ENCODE data around the gene STPG2.
"Not testable (repeated sequence)": the region's sequence is repeated elsewhere in the genome, so short reads cannot be mapped to it uniquely, and the experiment has no call there.

STPG2 gene

DNA sequence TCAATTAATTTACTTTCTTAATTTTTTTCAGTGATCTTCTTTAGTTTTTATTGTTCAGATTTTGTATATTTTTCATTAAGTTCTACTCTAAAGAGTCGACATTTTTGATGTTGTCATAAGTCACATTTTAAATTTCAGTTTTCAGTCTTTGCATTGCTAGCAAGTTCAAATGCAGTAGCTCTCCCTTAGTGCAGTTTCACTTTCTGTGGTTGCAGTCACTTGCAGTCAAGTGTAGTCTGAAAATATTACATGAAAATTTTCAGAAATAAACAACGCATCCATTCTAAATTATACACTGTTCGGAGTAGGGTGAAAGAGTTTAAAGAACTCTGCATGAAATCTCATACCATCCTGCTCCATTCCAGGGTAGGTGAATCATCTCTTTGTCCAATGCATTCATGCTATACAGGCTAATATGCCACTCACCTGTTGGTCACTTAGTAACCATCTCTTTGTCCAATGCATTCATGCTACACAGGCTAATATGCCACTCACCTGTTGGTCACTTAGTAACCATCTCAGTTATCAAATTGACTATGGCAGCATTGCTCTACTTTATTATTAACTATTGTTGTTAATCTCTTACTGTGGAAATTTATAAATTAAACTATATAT lies 356.9 kb downstream of the STPG2 start:
- DNase-seq = no peak

DNA sequence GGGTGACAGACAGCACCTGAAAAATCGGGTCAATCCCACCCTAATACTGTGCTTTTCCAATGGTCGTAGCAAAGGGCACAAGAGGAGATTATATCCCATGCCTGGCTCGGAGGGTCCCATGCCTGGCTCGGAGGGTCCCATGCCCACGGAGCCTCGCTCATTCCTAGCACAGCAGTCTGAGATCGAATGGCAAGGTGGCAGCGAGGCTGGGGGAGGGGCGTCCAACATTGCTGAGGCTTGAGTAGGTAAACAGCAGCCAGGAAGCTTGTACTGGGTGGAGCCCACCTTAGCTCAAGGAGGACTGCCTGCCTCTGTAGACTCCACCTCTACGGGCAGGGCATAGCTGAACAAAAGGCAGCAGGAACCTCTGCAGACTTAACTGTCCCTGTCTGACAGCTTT lies 365.1 kb downstream of the STPG2 start:
- DNase-seq = no peak

DNA sequence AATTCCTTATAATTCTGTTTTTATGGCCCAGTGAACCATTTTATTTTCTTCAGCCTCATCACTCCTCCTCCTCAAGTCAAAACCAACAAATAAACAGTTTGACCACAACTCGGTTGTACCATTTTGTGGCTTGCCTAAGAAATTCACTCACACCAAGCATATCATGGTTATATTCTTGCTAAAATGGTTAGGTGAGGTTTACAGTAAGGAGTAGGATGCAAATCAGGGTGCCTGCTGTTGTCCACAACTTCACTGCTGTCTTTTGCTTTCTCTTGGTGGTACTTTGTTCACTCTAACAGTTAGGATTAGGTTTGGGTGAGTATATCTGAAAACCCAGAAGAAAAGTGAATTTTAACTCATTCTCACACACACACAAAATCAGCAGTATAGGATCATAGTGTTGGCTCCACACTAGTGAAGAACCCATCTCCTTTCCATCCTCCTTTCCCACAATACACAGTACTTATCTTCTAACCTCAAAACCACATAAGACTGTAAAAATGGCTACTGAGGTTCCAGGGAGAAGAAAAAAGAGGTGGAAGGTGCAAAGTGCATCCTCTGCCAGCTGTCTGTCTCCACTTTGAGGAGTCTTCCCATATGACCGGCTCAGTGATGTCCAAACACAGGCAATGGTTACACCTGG lies 368.8 kb downstream of the STPG2 start:
- no peak for DNase-seq

DNA sequence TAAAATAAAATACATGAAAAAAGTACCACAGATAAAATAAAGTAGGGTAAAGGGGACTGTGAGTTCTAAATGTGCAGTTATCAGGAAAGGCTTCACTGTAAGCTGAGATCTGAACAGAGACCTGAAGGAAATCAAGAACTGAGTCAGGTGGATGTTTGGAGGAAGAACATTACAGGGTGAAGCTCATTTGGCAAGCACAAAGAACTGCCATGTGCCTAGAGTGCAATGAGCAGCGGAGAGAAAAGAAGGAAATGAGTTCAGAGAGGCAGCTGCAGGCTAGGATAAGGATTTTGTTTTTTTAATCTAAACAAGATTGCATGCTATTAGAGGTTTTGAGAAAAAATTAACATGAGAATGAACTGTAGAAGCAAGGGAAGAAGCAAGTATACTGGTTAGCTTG lies 373.1 kb downstream of the STPG2 start:
- DNase-seq = no peak

DNA sequence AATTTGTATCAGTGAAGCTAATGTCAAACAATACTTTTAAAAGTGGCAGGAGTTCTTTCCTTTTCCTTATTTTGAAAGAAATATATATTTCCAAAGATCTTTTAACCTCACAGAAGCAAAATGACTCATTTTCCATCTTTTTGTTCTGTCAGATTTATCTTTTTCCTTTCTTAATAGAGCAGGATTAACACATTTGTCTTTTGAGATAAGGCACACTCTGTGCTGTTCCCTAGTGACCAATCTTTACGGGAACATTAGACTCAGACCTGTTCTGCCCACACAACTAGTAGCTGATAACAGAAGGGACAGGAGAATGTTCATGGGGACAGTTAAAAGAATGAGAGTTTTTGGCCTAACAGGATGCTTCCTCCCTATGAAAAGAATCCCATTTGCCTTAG lies 381.2 kb downstream of the STPG2 start:
- DNase-seq = no peak

DNA sequence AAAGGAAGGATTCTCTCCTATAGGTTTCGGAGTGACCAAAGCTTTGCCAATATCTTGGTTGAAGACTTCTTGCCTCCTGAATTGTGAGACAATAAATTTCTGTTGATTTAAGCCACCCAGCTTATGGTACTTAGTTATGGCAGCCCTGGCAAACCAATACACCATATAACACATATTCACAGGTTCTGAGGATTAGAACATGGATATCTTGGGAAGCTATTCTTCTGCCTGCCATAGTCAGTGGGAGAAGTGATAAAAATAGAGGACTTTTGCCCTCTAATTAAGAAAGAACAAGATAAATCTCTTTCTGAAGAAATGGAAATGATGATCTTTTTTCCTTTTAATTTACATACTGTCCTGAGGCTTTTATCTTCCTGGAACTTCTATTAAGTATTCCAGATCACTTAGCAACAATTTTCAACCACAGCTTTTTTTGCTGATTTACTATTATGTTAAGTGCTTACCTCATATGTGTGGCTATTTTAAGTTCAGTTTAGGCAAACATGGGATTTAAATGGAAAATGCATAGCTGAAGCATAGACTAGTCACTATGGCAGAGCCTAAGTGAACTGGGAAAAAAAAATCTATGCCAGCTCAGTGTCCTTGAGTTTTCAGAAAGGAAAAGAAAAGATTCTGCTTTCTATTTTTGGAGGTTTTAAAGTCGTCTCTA lies 381.7 kb downstream of the STPG2 start:
- no peak for DNase-seq

DNA sequence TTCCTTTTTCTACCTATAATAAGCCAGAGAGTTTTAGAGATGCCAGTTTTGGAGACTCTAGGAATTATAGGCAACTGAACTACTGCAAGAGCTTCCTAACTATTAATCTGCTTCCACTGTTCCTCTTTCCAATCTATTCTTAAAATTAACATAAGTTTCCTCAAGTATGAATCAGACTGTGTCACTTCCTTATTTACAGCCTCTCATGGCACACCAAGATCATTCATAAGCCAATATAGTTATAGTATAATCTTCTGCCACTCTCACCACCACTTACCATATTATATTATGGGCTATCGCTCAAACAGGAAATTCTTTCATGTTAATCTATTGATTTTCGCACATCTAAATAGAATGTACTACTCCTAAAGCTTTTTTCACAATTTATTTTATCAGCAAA lies 383.5 kb downstream of the STPG2 start:
- no peak for DNase-seq

DNA sequence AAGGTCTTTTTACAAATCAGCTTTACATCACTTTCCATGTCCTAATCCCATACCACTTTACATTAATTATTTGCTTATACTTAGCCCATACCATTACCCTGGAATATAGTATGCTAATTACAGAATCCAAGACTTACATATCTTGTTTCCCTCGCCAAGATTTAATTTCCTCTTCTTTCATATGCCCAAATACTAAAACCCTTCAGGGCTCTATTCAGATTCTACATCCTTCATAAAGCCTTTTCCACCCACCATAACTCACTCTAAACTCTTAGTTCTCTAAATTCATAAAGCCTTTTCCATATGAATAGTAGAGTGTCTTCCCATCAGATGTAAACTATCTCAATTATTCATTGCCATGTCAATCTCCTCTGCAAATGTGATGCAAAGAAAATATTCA lies 390.7 kb downstream of the STPG2 start:
- no peak for DNase-seq

DNA sequence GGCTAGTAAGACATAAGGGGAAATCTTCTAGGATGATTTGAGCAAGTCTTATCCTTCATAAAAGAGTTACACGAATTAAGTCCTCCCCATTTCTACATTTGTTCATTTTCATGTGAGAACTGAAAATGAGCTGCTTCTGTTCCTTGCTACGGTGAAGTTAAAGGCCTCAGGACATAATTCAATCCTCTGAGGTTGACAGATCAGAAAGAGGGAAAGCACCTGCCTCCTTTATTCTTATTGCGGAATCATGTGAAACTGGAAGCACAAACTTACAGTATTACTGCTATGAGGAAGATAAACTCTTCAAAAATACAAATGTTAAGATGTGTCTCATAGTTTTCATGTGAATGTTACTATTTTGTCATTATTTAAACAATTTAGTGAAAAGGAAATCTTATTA lies 395.3 kb downstream of the STPG2 start:
- DNase-seq = no peak

DNA sequence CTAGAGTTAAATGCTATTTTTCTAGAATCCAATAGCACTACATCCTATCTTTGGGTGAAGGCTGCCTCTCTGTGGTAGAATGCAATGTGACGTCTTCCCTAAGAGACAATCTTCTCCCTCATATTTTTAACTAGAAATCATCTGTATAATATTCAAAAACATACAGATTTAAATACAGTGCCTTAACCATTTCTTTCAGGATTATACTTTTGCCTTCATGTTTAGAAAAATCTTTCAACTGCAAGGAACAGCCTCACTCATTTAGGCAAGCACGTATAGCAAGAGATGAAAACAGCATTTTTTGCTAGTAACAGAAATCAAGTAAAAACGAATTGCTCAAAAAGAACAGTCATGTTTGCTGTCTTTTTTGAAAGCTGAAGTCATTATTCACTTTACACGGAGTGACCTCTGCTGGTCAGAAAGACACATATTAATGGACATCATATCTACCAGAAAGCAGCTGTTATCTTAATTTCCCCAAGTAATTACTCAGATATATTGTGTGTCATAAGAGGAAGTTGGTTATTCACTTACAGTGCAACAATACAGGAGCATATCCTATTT lies 422.3 kb downstream of the STPG2 start:
- no peak for DNase-seq

DNA sequence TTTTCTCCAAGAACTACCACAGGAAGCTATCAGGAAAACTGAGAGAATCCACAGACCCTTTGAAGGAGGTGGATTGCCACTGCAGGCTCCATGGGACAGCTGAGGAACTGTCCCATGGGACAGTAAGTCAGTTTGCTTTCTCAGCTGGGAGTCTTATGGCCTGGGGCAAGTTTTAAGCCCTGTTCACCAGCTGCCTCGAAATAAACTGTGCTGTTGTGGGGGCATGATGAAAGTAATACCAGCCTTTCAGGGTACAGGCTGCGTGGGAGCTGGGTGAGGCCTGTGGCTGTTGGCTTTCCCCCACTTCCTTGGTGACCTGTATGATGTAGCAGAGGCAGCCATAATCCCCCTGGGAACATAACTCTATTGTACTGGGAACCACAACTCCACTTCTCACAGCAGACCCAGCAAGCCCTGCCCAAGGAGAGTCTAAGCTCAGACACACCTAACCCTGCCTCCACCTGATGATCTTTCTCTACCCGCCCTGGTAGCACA lies 452.1 kb downstream of the STPG2 start:
- no peak for DNase-seq

DNA sequence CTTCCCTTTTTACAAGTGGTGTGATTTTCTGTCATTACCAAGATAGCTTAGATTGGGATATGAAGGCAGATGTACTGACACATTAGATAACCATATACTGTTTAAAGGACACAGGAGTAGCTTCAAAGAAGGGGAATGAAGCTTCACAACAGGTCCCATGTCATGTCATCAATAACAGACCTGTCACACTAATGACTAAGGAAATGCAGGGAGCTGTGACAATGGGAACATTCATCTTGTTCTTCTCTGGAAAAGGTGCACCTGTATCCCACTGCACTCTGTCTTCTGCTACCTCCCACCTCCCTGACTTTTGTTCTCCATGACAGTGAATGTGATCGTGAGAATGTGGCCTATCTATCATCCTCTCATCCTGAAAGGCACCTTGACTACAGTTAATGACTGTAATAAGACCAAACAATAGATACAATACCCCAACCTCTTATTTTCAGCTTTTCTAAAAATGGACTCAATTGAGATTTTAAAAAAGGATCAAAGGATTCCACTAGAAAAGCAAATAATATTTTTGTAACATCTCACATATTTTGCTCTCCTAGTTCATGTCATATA lies 472.5 kb downstream of the STPG2 start:
- DNase-seq = no peak

DNA sequence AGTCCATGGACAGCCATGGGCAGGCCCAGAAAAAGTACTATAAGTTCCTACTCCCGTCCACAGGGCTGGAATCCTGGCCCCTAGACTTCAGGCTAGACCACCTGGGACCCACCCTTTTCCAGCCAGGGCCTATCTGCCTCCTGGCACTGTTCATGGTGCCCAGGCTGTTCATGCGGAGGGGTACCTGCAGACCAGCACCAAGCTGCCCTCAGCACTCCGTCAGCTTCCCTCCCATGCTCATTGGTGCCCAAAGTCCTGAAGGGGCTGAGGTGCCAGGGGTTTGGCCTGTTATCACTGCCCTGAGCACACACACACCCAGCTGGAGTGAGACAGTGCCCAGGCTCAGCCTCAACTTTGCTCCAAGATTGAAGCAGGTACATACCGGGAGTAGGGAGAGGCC lies 477.7 kb downstream of the STPG2 start:
- no peak for DNase-seq

DNA sequence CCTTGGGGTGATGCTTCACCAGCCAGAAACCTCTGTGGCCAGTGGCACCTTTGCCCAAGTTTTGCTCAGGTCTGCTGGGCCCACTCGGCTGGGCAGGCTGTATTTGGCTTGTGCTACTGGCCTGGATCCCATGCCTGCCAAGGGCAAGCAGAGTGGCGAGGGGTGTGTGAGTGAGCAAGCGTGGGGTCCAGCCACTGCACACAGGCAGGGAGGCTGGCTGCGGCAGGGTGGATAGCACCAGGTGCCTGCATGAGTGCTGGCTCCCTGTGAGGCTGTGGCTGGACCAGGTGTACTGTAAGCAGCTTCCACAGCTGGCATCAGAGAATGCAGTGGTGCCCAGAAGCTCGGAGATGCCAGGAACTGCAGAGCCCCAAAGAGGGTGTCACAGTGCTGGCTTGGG lies 478.5 kb downstream of the STPG2 start:
- no peak for DNase-seq

DNA sequence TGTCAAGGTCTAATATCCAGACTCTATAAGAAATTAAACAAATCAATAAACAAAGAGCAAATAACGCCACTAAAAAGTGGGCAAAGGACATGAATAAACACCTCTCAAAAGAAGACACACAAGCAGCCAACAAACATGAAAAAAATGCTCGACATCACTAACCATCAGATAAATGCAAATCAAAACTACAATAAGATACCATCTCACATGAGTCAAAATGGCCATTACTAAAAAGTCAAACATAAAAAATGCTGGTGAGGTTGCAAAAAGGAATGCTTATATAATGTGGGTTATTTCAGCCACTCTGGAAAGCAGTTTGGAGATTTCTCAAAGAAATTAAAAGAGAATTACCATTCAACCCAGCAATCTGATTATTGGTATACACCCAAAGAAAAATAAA lies 481.1 kb downstream of the STPG2 start:
- no peak for DNase-seq

DNA sequence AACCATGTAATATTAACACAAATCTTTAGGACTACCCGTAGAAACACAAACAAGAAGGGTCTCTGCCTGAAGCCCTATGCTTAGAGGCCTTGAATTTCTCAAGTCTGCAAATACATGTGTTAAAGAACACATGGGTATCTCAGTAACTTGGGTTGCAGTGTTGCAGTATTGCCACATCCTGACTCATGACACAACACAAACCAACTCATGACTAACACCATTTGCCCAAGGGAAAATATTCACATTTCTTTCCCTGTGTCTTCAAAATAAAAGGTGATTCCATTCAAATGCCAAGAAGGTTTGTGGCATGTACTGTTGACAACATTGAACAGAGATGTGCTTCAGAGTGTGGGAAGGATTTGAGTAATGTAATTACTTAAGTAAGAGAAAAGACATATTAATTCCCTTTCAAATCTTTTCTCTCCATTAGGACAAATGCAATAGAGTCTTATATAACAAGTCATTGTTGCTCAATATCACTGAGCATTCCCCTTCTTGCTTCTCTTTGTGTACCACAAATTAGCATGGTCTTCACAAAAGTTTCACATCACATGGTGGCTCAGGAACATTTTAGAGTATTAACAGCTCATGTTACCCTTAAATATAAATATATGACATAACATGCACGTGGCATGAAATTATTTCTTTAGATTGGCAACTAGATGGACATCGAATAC lies 487.1 kb downstream of the STPG2 start:
- no peak for DNase-seq

DNA sequence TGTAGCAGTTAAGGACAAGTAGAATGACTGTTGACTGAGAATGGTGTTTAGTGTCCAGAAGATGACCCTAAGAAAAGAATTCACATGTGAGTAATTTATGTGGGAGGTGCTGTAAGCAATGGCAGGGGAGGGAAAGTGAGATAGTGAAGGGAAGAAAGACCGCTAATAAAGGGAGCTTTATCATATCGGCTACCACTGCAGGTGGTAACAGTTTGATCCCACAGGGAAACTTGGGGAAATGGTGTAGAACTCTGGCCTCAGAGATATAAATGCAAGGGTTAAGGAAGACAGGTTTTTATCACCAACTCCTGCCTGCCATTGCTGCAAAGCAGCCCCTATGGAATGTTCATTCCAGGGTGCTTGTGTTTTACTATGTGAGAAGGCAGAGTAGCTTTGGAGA lies 489.6 kb downstream of the STPG2 start:
- DNase-seq = no peak

DNA sequence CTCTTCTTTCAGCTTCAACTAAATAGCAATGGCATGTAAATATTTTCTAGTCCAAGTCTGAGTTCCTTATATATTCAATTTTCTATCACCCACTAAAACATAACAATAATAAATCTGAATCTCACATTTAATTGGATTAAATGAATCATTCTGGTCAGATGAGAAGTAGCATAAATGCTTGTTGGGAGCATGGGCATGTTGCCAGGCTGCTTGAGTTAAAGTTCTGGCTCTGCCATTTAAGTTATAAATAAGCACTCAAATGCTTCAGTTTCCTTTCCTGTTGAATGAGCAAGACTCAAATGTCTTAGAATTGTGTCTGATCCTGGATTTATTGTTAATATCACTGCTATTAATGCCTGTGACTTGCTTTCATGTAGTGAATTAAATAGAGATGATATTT lies 496.3 kb downstream of the STPG2 start:
- DNase-seq = no peak

DNA sequence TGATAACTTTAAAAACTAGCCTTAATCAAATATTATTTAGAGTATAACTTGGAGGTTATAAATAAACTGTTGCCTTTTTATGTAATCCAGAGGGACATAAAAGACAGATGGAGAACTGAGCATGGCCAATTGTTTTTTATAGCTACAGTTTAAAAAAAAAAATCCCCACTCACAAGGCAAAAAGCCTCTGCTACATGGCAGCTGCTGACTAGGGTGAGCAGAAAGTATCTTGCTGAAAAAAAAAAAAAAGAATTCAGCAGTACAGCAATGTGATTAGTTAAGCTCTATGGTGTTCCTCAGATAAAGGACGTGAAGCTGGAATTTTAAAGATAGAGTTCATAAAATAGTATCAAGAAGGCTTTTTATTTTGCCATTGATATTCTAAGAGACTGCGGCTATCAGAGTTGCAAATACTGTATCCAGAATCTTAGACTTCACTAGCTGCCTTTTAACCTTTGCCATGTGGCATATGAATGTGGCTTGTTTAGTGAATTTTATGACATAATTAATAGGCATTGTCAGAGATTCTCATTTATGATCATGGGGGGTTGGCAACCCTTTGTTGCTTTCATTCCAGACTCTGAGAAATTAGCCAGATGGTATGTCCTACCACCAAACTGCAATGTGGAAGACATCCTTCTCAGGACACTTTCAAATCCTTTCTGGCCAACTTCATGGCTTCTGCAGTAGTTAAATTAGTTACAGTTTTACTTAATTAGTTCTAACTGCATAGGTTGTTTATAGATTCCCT lies 498.0 kb downstream of the STPG2 start:
- DNase-seq = no peak

DNA sequence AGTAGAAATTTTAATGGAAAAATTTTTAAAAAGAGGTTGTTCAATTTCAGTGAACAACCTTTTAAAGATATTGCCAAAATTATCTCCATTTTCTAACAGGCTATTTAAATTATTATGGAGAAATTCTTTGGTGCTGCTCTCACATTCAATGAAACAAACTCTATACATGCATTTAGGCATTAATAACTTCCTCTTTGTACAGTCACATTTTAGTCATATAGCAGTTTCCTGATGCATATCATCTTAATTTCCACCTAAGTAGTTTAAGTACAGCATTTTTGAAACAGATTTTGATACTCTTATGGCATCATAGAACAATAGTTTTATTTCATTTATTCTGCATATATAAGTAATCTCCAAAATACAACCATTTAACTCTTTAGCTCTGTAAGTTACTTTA lies 500.1 kb downstream of the STPG2 start:
- no peak for DNase-seq

DNA sequence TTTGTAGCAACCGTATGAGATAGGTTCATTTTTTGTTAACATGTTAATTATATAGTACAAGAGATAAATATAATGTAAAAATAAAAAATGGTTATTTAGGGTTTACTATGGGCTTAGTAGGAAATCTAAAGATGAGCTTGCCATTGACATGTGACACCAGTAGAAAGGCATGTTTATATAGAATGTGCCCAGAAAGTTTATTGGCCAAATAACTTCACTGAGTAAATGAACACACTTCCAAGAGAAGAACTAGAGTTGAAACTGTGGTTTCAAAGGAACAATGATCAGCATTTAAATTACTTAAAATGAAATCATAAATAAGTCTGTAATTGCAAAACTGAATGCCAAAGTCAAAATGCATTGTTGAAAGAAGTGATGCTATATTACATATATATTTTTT lies 503.3 kb downstream of the STPG2 start:
- DNase-seq = no peak

DNA sequence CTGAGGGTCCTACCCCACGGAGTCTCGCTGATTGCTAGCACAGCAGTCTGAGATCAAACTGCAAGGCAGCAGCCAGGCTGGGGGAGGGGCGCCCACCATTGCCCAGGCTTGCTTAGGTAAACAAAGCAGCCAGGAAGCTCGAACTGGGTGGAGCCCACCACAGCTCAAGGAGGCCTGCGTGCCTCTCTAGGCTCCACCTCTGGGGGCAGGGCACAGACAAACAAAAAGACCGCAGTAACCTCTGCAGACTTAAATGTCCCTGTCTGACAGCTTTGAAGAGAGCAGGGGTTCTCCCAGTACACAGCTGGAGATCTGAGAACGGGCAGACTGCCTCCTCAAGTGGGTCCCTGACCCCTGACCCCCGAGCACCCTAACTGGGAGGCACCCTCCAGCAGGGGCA lies 509.4 kb downstream of the STPG2 start:
- not testable (repeated sequence) for DNase-seq

DNA sequence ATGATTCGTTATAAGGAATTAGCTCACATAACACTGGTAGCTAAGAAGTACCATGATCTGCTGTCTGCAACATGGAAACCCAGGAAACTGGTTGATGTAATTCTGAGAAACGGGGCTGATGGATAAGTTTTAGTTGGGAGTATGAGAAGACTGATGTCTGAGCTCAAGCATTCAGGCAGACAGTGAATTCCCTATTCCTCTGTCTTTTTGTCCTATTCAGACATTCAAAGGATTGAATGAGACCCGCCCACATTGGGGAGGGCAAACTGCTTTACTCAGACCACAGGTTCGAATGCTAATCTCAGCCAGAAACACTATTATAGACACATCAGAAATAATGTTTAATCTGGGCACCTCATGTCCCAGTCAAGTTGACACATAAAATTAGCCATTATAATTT lies 515.5 kb downstream of the STPG2 start:
- no peak for DNase-seq
